ENCODE results near the gene ATP10B.

ATP10B gene

GRCh38 chr5:160635663-160636062 lies 216.3 kb downstream of the ATP10B start:
- H3K4me3 Mint-ChIP-seq = no peak overlapping the region
- CTCF ChIA-PET = no interaction called here
- no peaks in the 10 kb centered on the region for H3K4me1 Mint-ChIP-seq
- no peak overlapping the region for H3K27ac Mint-ChIP-seq
- H3K9me3 Mint-ChIP-seq = no peaks in the 10 kb centered on the region
- no peaks in the 10 kb centered on the region for H3K36me3 Mint-ChIP-seq
- H3K27me3 Mint-ChIP-seq = peaks cover 4% of the 10 kb centered on the region
- no peak for DNase-seq

GRCh38 chr5:160635046-160635445 lies 217.0 kb downstream of the ATP10B start:
- H3K4me1 Mint-ChIP-seq = no peaks in the 10 kb centered on the region
- CTCF ChIA-PET = no interaction called here
- no peak for DNase-seq
- no peaks in the 10 kb centered on the region for H3K9me3 Mint-ChIP-seq
- peaks cover 6% of the 10 kb centered on the region for H3K27me3 Mint-ChIP-seq
- no peak overlapping the region for H3K4me3 Mint-ChIP-seq
- H3K27ac Mint-ChIP-seq = no peak overlapping the region
- H3K36me3 Mint-ChIP-seq = no peaks in the 10 kb centered on the region

- no peaks in the 10 kb centered on the region for H3K9me3 Mint-ChIP-seq
- H3K27ac Mint-ChIP-seq = no peak overlapping the region
- H3K27me3 Mint-ChIP-seq = peaks cover 7% of the 10 kb centered on the region
- no peaks in the 10 kb centered on the region for H3K36me3 Mint-ChIP-seq
- no peaks in the 10 kb centered on the region for H3K4me1 Mint-ChIP-seq
- CTCF ChIA-PET = interaction anchor here (1.0 kb wide), 1 partner anchor 205 kb away, joined by 3 read pairs; no protein-coding TSS in a partner anchor
- no peak for DNase-seq
- H3K4me3 Mint-ChIP-seq = no peak overlapping the region
Measured at GRCh38 chr5:160629003-160629402, 223.0 kb downstream of the ATP10B start.

GRCh38 chr5:160628619-160628968 lies 223.4 kb downstream of the ATP10B start:
- H3K4me1 Mint-ChIP-seq = no peaks in the 10 kb centered on the region
- H3K9me3 Mint-ChIP-seq = no peaks in the 10 kb centered on the region
- H3K27ac Mint-ChIP-seq = no peak overlapping the region
- CTCF ChIA-PET = no interaction called here
- no peaks in the 10 kb centered on the region for H3K36me3 Mint-ChIP-seq
- no peak overlapping the region for H3K4me3 Mint-ChIP-seq
- peaks cover 7% of the 10 kb centered on the region for H3K27me3 Mint-ChIP-seq
- DNase-seq = no peak

- Mint-ChIP-seq H3K27ac (no peak overlapping the region), H3K4me1 (no peaks in the 10 kb centered on the region), H3K9me3 (no peaks in the 10 kb centered on the region), H3K36me3 (no peaks in the 10 kb centered on the region), H3K4me3 (no peak overlapping the region), H3K27me3 (peaks cover 7% of the 10 kb centered on the region)
- DNase-seq = no peak
- CTCF ChIA-PET = no interaction called here
Measured at GRCh38 chr5:160627921-160628618, 223.9 kb downstream of the ATP10B start.

GRCh38 chr5:160626322-160626721 lies 225.7 kb downstream of the ATP10B start:
- H3K4me1 Mint-ChIP-seq = no peaks in the 10 kb centered on the region
- no peak for DNase-seq
- peaks cover 7% of the 10 kb centered on the region for H3K27me3 Mint-ChIP-seq
- CTCF ChIA-PET = no interaction called here
- H3K36me3 Mint-ChIP-seq = no peaks in the 10 kb centered on the region
- H3K4me3 Mint-ChIP-seq = no peak overlapping the region
- H3K27ac Mint-ChIP-seq = no peak overlapping the region
- H3K9me3 Mint-ChIP-seq = no peaks in the 10 kb centered on the region

GRCh38 chr5:160621526-160621925 lies 230.5 kb downstream of the ATP10B start:
- H3K27ac Mint-ChIP-seq = no peak overlapping the region
- H3K9me3 Mint-ChIP-seq = no peaks in the 10 kb centered on the region
- H3K4me1 Mint-ChIP-seq = no peaks in the 10 kb centered on the region
- DNase-seq = no peak
- H3K4me3 Mint-ChIP-seq = no peak overlapping the region
- CTCF ChIA-PET = no interaction called here
- no peaks in the 10 kb centered on the region for H3K36me3 Mint-ChIP-seq
- H3K27me3 Mint-ChIP-seq = peaks cover 4% of the 10 kb centered on the region

GRCh38 chr5:160620401-160620800 lies 231.6 kb downstream of the ATP10B start:
- H3K36me3 Mint-ChIP-seq = no peaks in the 10 kb centered on the region
- no peak for DNase-seq
- H3K27me3 Mint-ChIP-seq = peaks cover 4% of the 10 kb centered on the region
- CTCF ChIA-PET = no interaction called here
- no peak overlapping the region for H3K4me3 Mint-ChIP-seq
- H3K4me1 Mint-ChIP-seq = no peaks in the 10 kb centered on the region
- no peaks in the 10 kb centered on the region for H3K9me3 Mint-ChIP-seq
- H3K27ac Mint-ChIP-seq = no peak overlapping the region

GRCh38 chr5:160619381-160619780 lies 232.6 kb downstream of the ATP10B start:
- H3K27ac Mint-ChIP-seq = no peak overlapping the region
- CTCF ChIA-PET = no interaction called here
- no peaks in the 10 kb centered on the region for H3K4me1 Mint-ChIP-seq
- peaks cover 5% of the 10 kb centered on the region for H3K27me3 Mint-ChIP-seq
- H3K4me3 Mint-ChIP-seq = no peak overlapping the region
- no peaks in the 10 kb centered on the region for H3K9me3 Mint-ChIP-seq
- no peak for DNase-seq
- no peaks in the 10 kb centered on the region for H3K36me3 Mint-ChIP-seq

GRCh38 chr5:160618286-160618685 lies 233.7 kb downstream of the ATP10B start:
- H3K4me1 Mint-ChIP-seq = no peaks in the 10 kb centered on the region
- no peak overlapping the region for H3K4me3 Mint-ChIP-seq
- CTCF ChIA-PET = interaction anchor here (1.3 kb wide), 1 partner anchor 180 kb away, joined by 4 read pairs; no protein-coding TSS in a partner anchor
- no peak for DNase-seq
- H3K9me3 Mint-ChIP-seq = no peaks in the 10 kb centered on the region
- H3K36me3 Mint-ChIP-seq = no peaks in the 10 kb centered on the region
- H3K27me3 Mint-ChIP-seq = peaks cover 7% of the 10 kb centered on the region
- no peak overlapping the region for H3K27ac Mint-ChIP-seq

- Mint-ChIP-seq H3K9me3 (no peaks in the 10 kb centered on the region), H3K36me3 (no peaks in the 10 kb centered on the region), H3K27ac (no peak overlapping the region), H3K27me3 (peaks cover 7% of the 10 kb centered on the region), H3K4me1 (no peaks in the 10 kb centered on the region), H3K4me3 (no peak overlapping the region)
- DNase-seq = no peak
- CTCF ChIA-PET = interaction anchor here (1.3 kb wide), 1 partner anchor 178 kb away, joined by 4 read pairs; no protein-coding TSS in a partner anchor
Measured at GRCh38 chr5:160616712-160617497, 235.1 kb downstream of the ATP10B start.

- Mint-ChIP-seq H3K27ac (no peak overlapping the region), H3K4me1 (no peaks in the 10 kb centered on the region), H3K9me3 (no peaks in the 10 kb centered on the region), H3K27me3 (peaks cover 4% of the 10 kb centered on the region), H3K36me3 (no peaks in the 10 kb centered on the region), H3K4me3 (no peak overlapping the region)
- DNase-seq = no peak
- CTCF ChIA-PET = no interaction called here
Measured at GRCh38 chr5:160614136-160614535, 237.9 kb downstream of the ATP10B start.

- H3K27ac Mint-ChIP-seq = no peak overlapping the region
- H3K9me3 Mint-ChIP-seq = no peaks in the 10 kb centered on the region
- CTCF ChIA-PET = no interaction called here
Measured at GRCh38 chr5:160605266-160605665, 246.7 kb downstream of the ATP10B start.

GRCh38 chr5:160604484-160604883 lies 247.5 kb downstream of the ATP10B start:
- no peak overlapping the region for H3K27ac Mint-ChIP-seq
- CTCF ChIA-PET = no interaction called here
- no peak overlapping the region for H3K4me3 Mint-ChIP-seq

More at GRCh38 chr5:160605266-160605665, 246.7 kb downstream of the ATP10B start:
- no peaks in the 10 kb centered on the region for H3K4me1 Mint-ChIP-seq
- no peak overlapping the region for H3K4me3 Mint-ChIP-seq
- H3K36me3 Mint-ChIP-seq = no peaks in the 10 kb centered on the region
- H3K27me3 Mint-ChIP-seq = no peaks in the 10 kb centered on the region
- DNase-seq = no peak

GRCh38 chr5:160602744-160603143 lies 249.3 kb downstream of the ATP10B start:
- Mint-ChIP-seq H3K27ac (no peak overlapping the region), H3K9me3 (no peaks in the 10 kb centered on the region), H3K27me3 (no peaks in the 10 kb centered on the region), H3K4me1 (no peaks in the 10 kb centered on the region), H3K36me3 (no peaks in the 10 kb centered on the region), H3K4me3 (no peak overlapping the region)
- DNase-seq = no peak
- CTCF ChIA-PET = no interaction called here

More at GRCh38 chr5:160604484-160604883, 247.5 kb downstream of the ATP10B start:
- H3K4me1 Mint-ChIP-seq = no peaks in the 10 kb centered on the region
- H3K27me3 Mint-ChIP-seq = no peaks in the 10 kb centered on the region
- no peaks in the 10 kb centered on the region for H3K9me3 Mint-ChIP-seq
- H3K36me3 Mint-ChIP-seq = no peaks in the 10 kb centered on the region
- DNase-seq = no peak
